Small intestine (tissue), 7 donors: ENCODE measurements around the gene CCSER1. TPM values are rescaled to one million over a fixed set of nuclear protein-coding genes. Genes with fewer than 3 reads are reported as not detected.
"Not testable (repeated sequence)": the region's sequence is repeated elsewhere in the genome, so short reads cannot be mapped to it uniquely, and the experiment has no call there.

Experiments used
- DNase-seq, 2 donors: peaks; one replicate each; pipeline versions ENCODE4 v3.0.0 to v3.0.0-alpha.2; 2013
- FAIRE-seq: peaks from 2 replicates; lab custom pipeline; 2012; peaks lifted over from hg19 to GRCh38; lab: Jason Lieb, UNC
- H3K27ac ChIP-seq, 3 donors: one replicate each; pipeline ENCODE4 v1.5.1; 2013; ENCODE audit warnings: low read length in 2 of 3, mild to moderate bottlenecking in 2 of 3, control low read depth in 1 of 3, inconsistent platforms in 1 of 3, low read depth in 1 of 3, moderate library complexity in 1 of 3
- H3K27me3 ChIP-seq, 3 donors: one replicate each; pipeline ENCODE4 v1.6.1; 2013; ENCODE audit warnings: low read length in 3 of 3, inconsistent platforms in 1 of 3; ENCODE audit not compliant: control insufficient read depth in 3 of 3, insufficient read depth in 3 of 3
- H3K36me3 ChIP-seq, 3 donors: one replicate each; pipeline ENCODE4 v1.6.1; 2013; ENCODE audit warnings: low read length in 3 of 3, inconsistent platforms in 1 of 3, low read depth in 1 of 3, mild to moderate bottlenecking in 1 of 3, moderate library complexity in 1 of 3; ENCODE audit not compliant: control insufficient read depth in 3 of 3, insufficient read depth in 2 of 3
- H3K4me1 ChIP-seq, 3 donors: one replicate each; pipeline ENCODE4 v1.6.1; 2013; ENCODE audit warnings: low read length in 2 of 3, inconsistent platforms in 1 of 3, low read depth in 1 of 3, mild to moderate bottlenecking in 1 of 3, moderate library complexity in 1 of 3; ENCODE audit not compliant: control insufficient read depth in 3 of 3, insufficient read depth in 2 of 3
- H3K4me3 ChIP-seq, 3 donors: one replicate each; pipeline ENCODE4 v1.5.1; 2013; ENCODE audit warnings: low read length in 3 of 3, control low read depth in 1 of 3, inconsistent platforms in 1 of 3, low read depth in 1 of 3, mild to moderate bottlenecking in 1 of 3, moderate library complexity in 1 of 3
- H3K9me3 ChIP-seq, 2 donors: one replicate each; pipeline ENCODE4 v1.6.1; 2013; ENCODE audit warnings: low read depth in 1 of 2, low read length in 1 of 2; ENCODE audit not compliant: control insufficient read depth in 2 of 2, insufficient read depth in 1 of 2
- WGBS, 3 donors: extraction: QIAGEN DNeasy Blood & Tissue Kit; methylation state at CpG; one replicate each; pipeline ENCODE4 v1.1.7; 2013; 5-methylcytosine and 5-hydroxymethylcytosine counted together
- polyA plus RNA-seq, 4 donors: library from polyadenylated mRNA; stranded (reverse) in 3 of 4; unstranded in 1 of 4; fragments of 200-250 nt in 3 of 4; fragments of 120-200 nt in 1 of 4; gene quantifications; one replicate each; pipeline versions ENCODE4 v1.2.1 to v1.2.3, GENCODE V29; 2013
- donor health status: healthy with polysubstance abuse.
- donor health status: control.
- donor health status: control.
- donor health status: Bipolar disorder and iron deficiency.
- donor health status: healthy.

CCSER1 gene
- polyA plus RNA-seq, 4 donors: 3.5 to 8.7 (median 5.7) TPM

DNA sequence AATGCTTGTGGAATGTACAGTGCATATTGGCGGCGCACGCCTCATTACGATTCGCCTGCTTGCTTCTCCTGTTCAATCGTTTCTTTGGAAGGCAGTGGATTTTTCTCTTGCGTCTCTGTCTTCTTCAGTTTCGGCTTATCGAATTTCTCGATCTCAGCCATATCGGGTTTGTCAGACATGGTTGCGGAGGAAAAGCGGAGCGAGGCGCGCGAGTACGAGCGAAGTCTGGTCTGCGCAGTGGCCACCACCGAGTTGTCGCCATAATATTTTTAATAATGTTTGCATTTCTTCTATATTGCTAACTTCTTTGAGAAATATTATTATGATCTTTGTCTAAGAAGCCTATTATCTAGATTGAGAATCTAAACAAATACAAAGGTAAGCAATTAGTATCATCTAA is 711.7 kb downstream of the CCSER1 start:
- H3K27ac ChIP-seq, FAIRE-seq, H3K36me3 ChIP-seq, H3K4me1 ChIP-seq, H3K4me3 ChIP-seq, H3K27me3 ChIP-seq, DNase-seq, H3K9me3 ChIP-seq: not testable (repeated sequence)
- 97 to 98% (median 97%) methylated on average over 16 to 19 of the region's 22 CpGs for WGBS, 3 donors

- 78 to 90% (median 81%) methylated on average over 3 of the region's 3 CpGs for WGBS, 3 donors
- Histone ChIP-seq H3K4me3 (no peak overlapping the region), H3K36me3 (no peaks in the 10 kb centered on the region), H3K4me1 (no peaks in the 10 kb centered on the region), H3K9me3 (no peaks in the 10 kb centered on the region), H3K27ac (no peak overlapping the region), H3K27me3 (no peaks in the 10 kb centered on the region)
- DNase-seq (no peak), FAIRE-seq (no peak)
These were observed 713.1 kb downstream of the CCSER1 start for GRCh38 chr4:90840291-90840690.

DNA sequence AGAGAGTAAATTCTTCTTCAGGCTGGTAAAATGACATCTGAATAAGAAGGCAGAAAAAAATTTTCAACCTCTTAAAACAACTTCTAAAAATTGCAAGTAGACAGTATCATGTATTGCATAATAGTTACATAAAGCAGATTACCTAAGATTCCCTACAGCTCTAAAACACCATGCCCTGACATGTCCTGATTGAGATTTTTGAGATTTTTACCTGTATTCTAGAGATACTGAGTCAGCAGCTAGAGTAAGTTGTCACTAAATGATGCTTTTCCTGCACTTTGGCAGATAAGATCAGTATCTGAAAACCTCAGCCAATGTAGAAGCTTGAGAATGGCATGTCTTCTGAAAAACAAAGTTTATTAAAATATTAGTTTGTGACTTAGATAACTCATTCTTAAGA is 713.6 kb downstream of the CCSER1 start:
- FAIRE-seq: no peak
- Histone ChIP-seq H3K27ac (no peak overlapping the region), H3K36me3 (no peaks in the 10 kb centered on the region), H3K9me3 (no peaks in the 10 kb centered on the region), H3K4me3 (no peak overlapping the region), H3K4me1 (no peaks in the 10 kb centered on the region), H3K27me3 (no peaks in the 10 kb centered on the region)
- no peak for DNase-seq

- H3K27ac ChIP-seq: no peak overlapping the region
- H3K36me3 ChIP-seq: no peaks in the 10 kb centered on the region
- no peaks in the 10 kb centered on the region for H3K9me3 ChIP-seq
- H3K4me3 ChIP-seq: no peak overlapping the region
- WGBS, 3 donors: 52 to 91% (median 73%) methylated on average over 1 of the region's 1 CpG
- H3K27me3 ChIP-seq: no peaks in the 10 kb centered on the region
- no peak for DNase-seq
- no peaks in the 10 kb centered on the region for H3K4me1 ChIP-seq
- FAIRE-seq: no peak
These were observed 714.5 kb downstream of the CCSER1 start for GRCh38 chr4:90841676-90842075.

GRCh38 chr4:90842960-90843359 is 715.8 kb downstream of the CCSER1 start:
- DNase-seq (peak; percentile 19 to 54), FAIRE-seq (no peak)
- Histone ChIP-seq H3K27ac (no peak overlapping the region), H3K9me3 (no peaks in the 10 kb centered on the region), H3K27me3 (no peaks in the 10 kb centered on the region), H3K4me3 (no peak overlapping the region), H3K4me1 (no peaks in the 10 kb centered on the region), H3K36me3 (no peaks in the 10 kb centered on the region)
- 43 to 66% (median 49%) methylated on average over 2 of the region's 2 CpGs for WGBS, 3 donors

- Histone ChIP-seq H3K9me3 (no peaks in the 10 kb centered on the region), H3K36me3 (no peaks in the 10 kb centered on the region), H3K4me3 (no peak overlapping the region), H3K27me3 (no peaks in the 10 kb centered on the region), H3K4me1 (no peaks in the 10 kb centered on the region), H3K27ac (no peak overlapping the region)
- no peak for FAIRE-seq
- no peak for DNase-seq
These were observed 717.0 kb downstream of the CCSER1 start for GRCh38 chr4:90844241-90844640.

DNA sequence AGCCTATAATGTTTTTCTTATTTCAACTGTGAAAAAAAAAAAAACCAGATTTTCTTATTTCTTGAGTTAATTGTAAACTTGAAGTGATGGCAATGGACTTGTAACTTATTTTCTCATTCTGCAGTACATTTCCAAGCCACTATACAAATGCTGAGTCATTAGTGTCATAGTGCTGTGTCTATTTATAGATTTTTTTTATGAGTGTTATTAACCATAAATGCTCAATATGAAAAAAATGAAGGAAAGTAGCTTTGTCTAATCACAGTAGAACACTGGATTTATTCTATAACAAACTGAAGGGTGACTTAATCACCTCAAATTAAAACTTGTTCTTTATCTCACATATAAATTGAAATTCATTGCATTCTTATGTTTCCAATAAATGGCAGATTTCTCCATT is 718.6 kb downstream of the CCSER1 start:
- Histone ChIP-seq H3K36me3 (no peaks in the 10 kb centered on the region), H3K9me3 (peaks cover 0 to 7% of the 10 kb centered on the region in 2 donors), H3K4me3 (no peak overlapping the region), H3K4me1 (no peaks in the 10 kb centered on the region), H3K27ac (no peak overlapping the region), H3K27me3 (no peaks in the 10 kb centered on the region)
- FAIRE-seq (peak; percentile 65), DNase-seq (peak; percentile 6 to 23)

DNA sequence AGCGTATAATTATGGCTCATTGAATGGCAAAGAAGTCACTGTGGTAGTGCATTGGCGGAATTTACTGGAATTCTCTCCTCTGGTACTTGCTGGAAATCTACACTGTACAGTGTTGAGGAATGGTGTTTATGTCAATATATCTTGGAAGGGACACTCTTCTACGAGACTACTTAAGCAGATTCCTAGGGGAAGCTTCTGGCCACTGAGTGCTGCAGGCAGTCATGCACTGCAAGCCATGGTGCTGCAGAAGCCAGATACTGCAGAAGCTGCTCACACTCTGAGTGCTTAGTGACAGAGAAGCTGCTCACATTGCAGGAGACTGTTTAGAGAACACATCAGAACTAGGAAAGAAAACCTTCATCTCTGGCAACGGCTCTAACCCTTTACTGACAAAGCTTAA is 725.0 kb downstream of the CCSER1 start:
- Histone ChIP-seq H3K9me3 (peaks cover 0 to 7% of the 10 kb centered on the region in 2 donors), H3K27ac (no peak overlapping the region), H3K4me3 (no peak overlapping the region), H3K27me3 (no peaks in the 10 kb centered on the region), H3K4me1 (no peaks in the 10 kb centered on the region), H3K36me3 (no peaks in the 10 kb centered on the region)
- FAIRE-seq (no peak), DNase-seq (no peak)
- 73 to 84% (median 78%) methylated on average over 4 of the region's 4 CpGs for WGBS, 3 donors

DNA sequence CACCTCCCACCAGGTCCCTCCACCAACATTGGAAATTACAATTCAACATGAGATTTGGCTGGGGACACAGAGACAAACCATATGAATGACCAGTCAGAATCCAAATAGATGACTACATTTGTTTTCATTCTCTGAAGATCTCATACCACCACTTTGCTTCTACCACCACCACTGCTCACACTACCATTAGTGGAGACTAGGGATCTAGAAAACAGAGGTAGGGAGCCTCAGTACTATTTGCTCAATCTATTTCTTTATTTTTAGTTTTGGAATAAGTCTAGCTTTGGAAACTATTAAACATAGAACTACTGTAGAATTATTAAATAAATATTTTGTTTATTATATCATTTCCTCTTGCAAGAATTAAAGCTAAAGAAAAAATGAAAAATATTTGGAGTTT is 727.9 kb downstream of the CCSER1 start:
- Histone ChIP-seq H3K27ac (no peak overlapping the region), H3K9me3 (peaks cover 0 to 3% of the 10 kb centered on the region in 2 donors), H3K36me3 (no peaks in the 10 kb centered on the region), H3K4me1 (no peaks in the 10 kb centered on the region), H3K4me3 (no peak overlapping the region), H3K27me3 (no peaks in the 10 kb centered on the region)
- DNase-seq (no peak), FAIRE-seq (no peak)
